ENCODE measurements around the gene CCDC152. TPM values are rescaled to one million over a fixed set of nuclear protein-coding genes. Genes with fewer than 3 reads are reported as not detected.

The CCDC152 gene
- total and polyA plus RNA-seq, 10 of the 15 experiments (the other 5 are each of a cell fraction or from before 2014, with no cell fraction given): 0.12 to 25.8 (median 13.5) TPM

DNA sequence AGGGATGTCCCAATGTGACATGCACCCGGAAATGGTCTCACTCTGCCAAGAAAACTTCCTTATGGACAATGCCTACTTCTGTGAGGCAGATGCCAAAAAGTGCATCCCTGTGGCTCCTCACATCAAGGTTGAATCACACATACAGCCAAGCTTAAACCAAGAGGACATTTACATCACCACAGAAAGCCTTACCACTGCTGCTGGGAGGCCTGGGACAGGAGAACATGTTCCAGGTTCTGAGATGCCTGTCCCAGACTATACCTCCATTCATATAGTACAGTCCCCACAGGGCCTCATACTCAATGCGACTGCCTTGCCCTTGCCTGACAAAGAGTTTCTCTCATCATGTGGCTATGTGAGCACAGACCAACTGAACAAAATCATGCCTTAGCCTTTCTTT lies 37.6 kb upstream of the CCDC152 start (continued):
- no peak for TF ChIP-seq EZH2 (IDR thresholded peaks at IDR 0.05; ENCODE audit: borderline replicate concordance, control insufficient read depth, low read depth, low read length)
- no peak for TF ChIP-seq NR2C1 (IDR thresholded peaks at IDR 0.05)
- TF ChIP-seq TCF3 (IDR thresholded peaks at IDR 0.05; ENCODE audit: borderline replicate concordance, insufficient read depth, low read depth, low read length): no peak
- TF ChIP-seq KAT2A (conservative IDR thresholded peaks at IDR 0.05; ENCODE audit: control insufficient read depth, low read depth, low read length): no peak
- no peak for TF ChIP-seq MEF2A (IDR thresholded peaks at IDR 0.05; ENCODE audit: insufficient read depth, low read depth, low read length)
- no peak for TF ChIP-seq WRNIP1 (IDR thresholded peaks at IDR 0.05; ENCODE audit: borderline replicate concordance, low read depth, low read length)

DNA sequence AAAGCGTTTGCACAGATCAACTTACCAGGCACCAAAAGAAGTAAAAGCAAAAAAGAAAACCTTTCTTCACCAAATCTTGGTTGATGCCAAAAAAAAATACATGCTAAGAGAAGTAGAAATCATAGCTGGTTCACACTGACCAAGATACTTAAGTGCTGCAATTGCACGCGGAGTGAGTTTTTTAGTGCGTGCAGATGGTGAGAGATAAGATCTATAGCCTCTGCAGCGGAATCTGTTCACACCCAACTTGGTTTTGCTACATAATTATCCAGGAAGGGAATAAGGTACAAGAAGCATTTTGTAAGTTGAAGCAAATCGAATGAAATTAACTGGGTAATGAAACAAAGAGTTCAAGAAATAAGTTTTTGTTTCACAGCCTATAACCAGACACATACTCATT lies 36.4 kb upstream of the CCDC152 start:
- RAD21 ChIA-PET (ENCODE audit: unreplicated experiment): no interaction called here
- FAIRE-seq (no peak), ATAC-seq (no peak), DNase-seq (ENCODE audit: low read depth, low spot score) (no peak)
- Histone ChIP-seq H3K4me3 (no peak overlapping the region), H3K79me2 (ENCODE audit: control insufficient read depth, insufficient read depth, low read length) (no peaks in the 10 kb centered on the region), H4K20me1 (ENCODE audit: control insufficient read depth, insufficient read depth) (no peaks in the 10 kb centered on the region), H2AFZ (ENCODE audit: control insufficient read depth, low read depth, low read length) (no peak overlapping the region), H3K27me3 (replicated peaks in 1 of 2; ENCODE audit: control insufficient read depth in 2 of 2, insufficient read depth in 2 of 2, low read length in 1 of 2) (no peaks in the 10 kb centered on the region), H3K27ac (ENCODE audit: control insufficient read depth, insufficient read depth) (no peak overlapping the region), H3K9me3 (replicated peaks; ENCODE audit: control insufficient read depth, insufficient read depth, low read length) (no peaks in the 10 kb centered on the region), H3K4me2 (ENCODE audit: control insufficient read depth, insufficient read depth) (no peak overlapping the region), H3K9ac (ENCODE audit: control insufficient read depth, insufficient read depth, low read length) (no peak overlapping the region), H3K4me1 (ENCODE audit: control insufficient read depth, insufficient read depth, low read length) (peaks cover 8% of the 10 kb centered on the region), H3K36me3 (ENCODE audit: control insufficient read depth in 2 of 2, insufficient read depth in 2 of 2, low read length in 1 of 2) (no peaks in the 10 kb centered on the region)
- no peak for TF ChIP-seq FOXK2 (IDR thresholded peaks at IDR 0.05)
- no peak for TF ChIP-seq HCFC1 (IDR thresholded peaks at IDR 0.05; ENCODE audit: low read length)
- no peak for TF ChIP-seq MYB (IDR thresholded peaks at IDR 0.05; ENCODE audit: borderline replicate concordance, low read depth, low read length)
- TF ChIP-seq SP1 (IDR thresholded peaks at IDR 0.05; ENCODE audit: low read depth, low read length): no peak
- no peak for TF ChIP-seq HDAC6 (IDR thresholded peaks at IDR 0.05; ENCODE audit: unreplicated experiment)
- no peak for TF ChIP-seq STAT1 (conservative IDR thresholded peaks at IDR 0.05)
- TF ChIP-seq BRCA1 (IDR thresholded peaks at IDR 0.05; ENCODE audit: low read depth, low read length): no peak
- TF ChIP-seq SREBF1 (IDR thresholded peaks at IDR 0.05; ENCODE audit: low read length): no peak
- TF ChIP-seq NR2C1 (IDR thresholded peaks at IDR 0.05): no peak
- TF ChIP-seq RB1 (IDR thresholded peaks at IDR 0.05; ENCODE audit: borderline replicate concordance): no peak
- TF ChIP-seq NFIC (IDR thresholded peaks at IDR 0.05; ENCODE audit: low read depth, low read length): no peak
- no peak for TF ChIP-seq ZNF384 (IDR thresholded peaks at IDR 0.05; ENCODE audit: borderline replicate concordance, low read depth, low read length)
- no peak for TF ChIP-seq SPI1 (IDR thresholded peaks at IDR 0.05; ENCODE audit: borderline replicate concordance, insufficient read depth, low read depth, low read length)
- no peak for TF ChIP-seq MEF2B (IDR thresholded peaks at IDR 0.05; ENCODE audit: partially characterized antibody, poor library complexity, severe bottlenecking)
- TF ChIP-seq IRF3 (IDR thresholded peaks at IDR 0.05): no peak
- TF ChIP-seq POU2F2 (IDR thresholded peaks at IDR 0.05; ENCODE audit: borderline replicate concordance, low read depth, low read length): no peak
- TF ChIP-seq PAX5 (IDR thresholded peaks at IDR 0.05; ENCODE audit: borderline replicate concordance, low read depth, low read length): no peak
- TF ChIP-seq, protein P1, sequence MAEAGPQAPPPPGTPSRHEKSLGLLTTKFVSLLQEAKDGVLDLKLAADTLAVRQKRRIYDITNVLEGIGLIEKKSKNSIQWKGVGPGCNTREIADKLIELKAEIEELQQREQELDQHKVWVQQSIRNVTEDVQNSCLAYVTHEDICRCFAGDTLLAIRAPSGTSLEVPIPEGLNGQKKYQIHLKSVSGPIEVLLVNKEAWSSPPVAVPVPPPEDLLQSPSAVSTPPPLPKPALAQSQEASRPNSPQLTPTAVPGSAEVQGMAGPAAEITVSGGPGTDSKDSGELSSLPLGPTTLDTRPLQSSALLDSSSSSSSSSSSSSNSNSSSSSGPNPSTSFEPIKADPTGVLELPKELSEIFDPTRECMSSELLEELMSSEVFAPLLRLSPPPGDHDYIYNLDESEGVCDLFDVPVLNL (IDR thresholded peaks at IDR 0.05; ENCODE audit: low read depth, low read length): no peak
- TF ChIP-seq WRNIP1 (IDR thresholded peaks at IDR 0.05; ENCODE audit: borderline replicate concordance, low read depth, low read length): no peak
- SMC1A ChIA-PET (ENCODE audit: uncharacterized antibody, unreplicated experiment): no interaction called here
- in situ Hi-C loops (cut with MboI) (no loop called here), intact Hi-C loops (cut with micrococcal nuclease; ENCODE audit: unreplicated experiment) (no loop called here)
- BruUV-seq (replicated peaks): no TSS peak
- CTCF ChIA-PET: no interaction called here
- POLR2A ChIA-PET: no interaction called here
- 33% methylated on average over 6 of the region's 6 CpGs for WGBS (ENCODE audit: insufficient coverage, insufficient replicate concordance, low lambda C conversion rate, missing lambda C conversion rate)
